GM21529 (cell line): ENCODE data around the gene PTAR1.
"Not testable (repeated sequence)": the region's sequence is repeated elsewhere in the genome, so short reads cannot be mapped to it uniquely, and the experiment has no call there.

Source experiments
- ATAC-seq: cut with Tn5 transposase; IDR thresholded peaks from one replicate; pipeline ENCODE4 v1.9.1; 2021; ENCODE audit not compliant: unreplicated experiment

PTAR1 gene

GRCh38 chr9:69759421-69760277, at the start of gene PTAR1:
TSS of gene PTAR1 (minus strand) at chr9:69760011. CDS start at chr9:69759938, 73 bp downstream.
- ATAC-seq = peak; percentile 90

- ATAC-seq = no peak
Measured at GRCh38 chr9:69809304-69809863, 49.6 kb upstream of the PTAR1 start.

GRCh38 chr9:69806627-69807026, 46.8 kb upstream of the PTAR1 start:
- ATAC-seq = no peak

GRCh38 chr9:69805962-69806515, 46.2 kb upstream of the PTAR1 start:
- ATAC-seq = no peak

GRCh38 chr9:69801989-69802388, 42.2 kb upstream of the PTAR1 start:
- no peak for ATAC-seq

GRCh38 chr9:69800027-69800426, 40.2 kb upstream of the PTAR1 start:
- not testable (repeated sequence) for ATAC-seq

- not testable (repeated sequence) for ATAC-seq
Measured at GRCh38 chr9:69799521-69799920, 39.7 kb upstream of the PTAR1 start.

- no peak for ATAC-seq
Measured at GRCh38 chr9:69798744-69799143, 38.9 kb upstream of the PTAR1 start.

- ATAC-seq = no peak
Measured at GRCh38 chr9:69797675-69798074, 37.9 kb upstream of the PTAR1 start.

GRCh38 chr9:69794356-69794755, 34.5 kb upstream of the PTAR1 start:
- ATAC-seq = no peak

GRCh38 chr9:69785757-69786156, 25.9 kb upstream of the PTAR1 start:
- ATAC-seq = no peak

GRCh38 chr9:69773258-69773657, 13.4 kb upstream of the PTAR1 start:
- ATAC-seq = no peak

- ATAC-seq = no peak
Measured at GRCh38 chr9:69771775-69772418, 12.1 kb upstream of the PTAR1 start.

- no peak for ATAC-seq
Measured at GRCh38 chr9:69768716-69769115, 8.9 kb upstream of the PTAR1 start.

- ATAC-seq = no peak
Measured at GRCh38 chr9:69768101-69768500, 8.3 kb upstream of the PTAR1 start.

- not testable (repeated sequence) for ATAC-seq
Measured at GRCh38 chr9:69763862-69764261, 4.1 kb upstream of the PTAR1 start.

GRCh38 chr9:69762527-69762926, 2.7 kb upstream of the PTAR1 start:
- no peak for ATAC-seq

- peak; percentile 3 for ATAC-seq
Measured at GRCh38 chr9:69760278-69760610, 433 bp upstream of the PTAR1 start.

- ATAC-seq = peak; percentile 2
Measured at GRCh38 chr9:69759021-69759420, 790 bp downstream of the PTAR1 start.

GRCh38 chr9:69757996-69758675, 1.7 kb downstream of the PTAR1 start:
- ATAC-seq = no peak

- no peak for ATAC-seq
Measured at GRCh38 chr9:69755205-69755604, 4.6 kb downstream of the PTAR1 start.
